CD4-positive, alpha-beta T cell treated with Interleukin-1 beta for 1 hour (primary cell): ENCODE measurements around the gene TTC21B.

Experiments used
- DNase-seq, 2 donors: peaks; one replicate each; pipeline ENCODE4 v3.0.0-alpha.2; 2020 to 2022

TTC21B gene

DNA sequence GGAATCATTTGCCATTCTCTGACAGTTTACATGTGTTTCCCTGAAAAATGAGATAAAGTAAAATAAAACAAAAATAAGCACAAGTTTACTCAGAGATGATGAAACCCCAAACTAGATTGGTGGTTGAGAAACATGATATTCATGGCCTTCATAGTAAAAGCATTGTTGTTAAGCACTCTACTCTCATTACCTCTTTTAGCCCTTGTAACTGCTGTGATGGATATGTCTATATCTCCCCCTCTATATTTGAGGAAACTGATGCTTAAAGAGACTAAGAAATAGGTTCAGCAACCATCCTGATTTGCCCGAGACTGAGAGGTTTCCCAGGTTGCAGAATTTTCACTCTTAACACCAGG, 125.7 kb downstream of the TTC21B start:
- DNase-seq = no peak

DNA sequence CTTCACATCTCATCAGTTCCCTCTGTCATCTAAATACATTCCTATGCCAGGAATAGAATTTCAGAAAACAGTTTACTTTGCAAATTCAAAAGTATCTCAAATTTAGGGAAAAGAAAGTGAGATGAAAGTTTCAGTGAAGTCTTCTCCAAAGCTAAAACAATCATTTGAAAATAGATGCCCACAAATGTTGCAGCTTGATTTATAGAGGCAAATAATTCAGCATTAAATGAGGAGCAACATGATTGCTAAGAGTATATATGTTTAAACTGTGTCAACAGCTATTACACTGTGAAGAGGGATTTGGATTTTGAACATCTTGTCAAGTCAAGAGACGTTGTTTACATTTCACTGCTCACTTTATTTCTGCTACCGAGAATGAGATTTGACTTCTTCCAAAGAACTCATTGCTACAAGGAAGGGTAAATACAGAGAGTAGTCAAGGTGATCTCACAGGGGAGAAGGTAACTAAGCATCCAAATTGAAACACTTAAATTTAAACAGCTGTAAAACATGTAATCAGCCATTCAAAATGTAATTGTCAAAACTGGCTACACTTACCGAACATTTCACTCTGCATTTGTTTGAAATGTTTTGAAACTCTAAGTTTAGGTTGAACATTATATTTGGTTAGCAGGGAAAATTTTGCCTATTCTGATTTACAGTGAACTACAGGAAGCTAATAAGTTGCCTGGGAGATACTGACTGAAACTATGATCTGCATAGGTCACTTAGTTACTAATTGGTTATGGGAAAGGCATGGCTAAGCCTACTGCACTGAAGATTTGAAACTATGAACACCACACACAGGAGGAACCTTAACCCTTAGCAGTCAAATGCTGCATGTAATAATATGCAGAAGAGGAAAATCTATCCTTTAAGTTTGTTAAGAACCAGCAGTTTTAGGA, 126.3 kb downstream of the TTC21B start:
- DNase-seq = no peak

DNA sequence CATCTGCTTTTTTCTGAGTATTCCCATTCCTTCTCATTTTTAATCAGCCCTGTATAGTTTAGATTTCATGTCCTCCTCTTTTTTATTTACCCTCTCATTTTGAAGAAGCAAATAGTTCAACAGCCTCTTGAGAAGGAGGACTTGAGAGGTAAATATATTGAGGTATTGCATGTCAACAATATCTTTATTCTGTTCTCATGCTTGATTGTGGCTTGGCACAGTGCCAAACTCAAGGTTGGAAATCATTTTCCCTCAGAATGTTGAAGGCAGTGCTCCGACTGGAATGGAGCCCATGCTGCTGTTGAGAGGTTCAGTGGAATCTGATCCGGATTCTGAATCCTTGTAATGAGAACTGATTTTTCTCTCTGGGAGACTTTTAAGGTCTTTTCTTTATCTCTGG, 128.5 kb downstream of the TTC21B start:
- DNase-seq = no peak
